Astrocyte (in vitro differentiated cells and primary cell): ENCODE measurements around the gene CSRNP3.

Source experiments
- EZH2 ChIP-seq: IDR thresholded peaks from 2 replicates; pipeline ENCODE4 v1.6.1; 2012; ENCODE audit warnings: mild to moderate bottlenecking, low read length, inconsistent platforms; ENCODE audit not compliant: insufficient read depth
- TF ChIP-seq, protein P1 (sequence below): IDR thresholded peaks from 2 replicates; pipeline ENCODE4 v1.5.1; 2011; ENCODE audit warnings: low read depth, mild to moderate bottlenecking, inconsistent platforms, low read length, moderate library complexity; ENCODE audit not compliant: insufficient read depth

DNA sequence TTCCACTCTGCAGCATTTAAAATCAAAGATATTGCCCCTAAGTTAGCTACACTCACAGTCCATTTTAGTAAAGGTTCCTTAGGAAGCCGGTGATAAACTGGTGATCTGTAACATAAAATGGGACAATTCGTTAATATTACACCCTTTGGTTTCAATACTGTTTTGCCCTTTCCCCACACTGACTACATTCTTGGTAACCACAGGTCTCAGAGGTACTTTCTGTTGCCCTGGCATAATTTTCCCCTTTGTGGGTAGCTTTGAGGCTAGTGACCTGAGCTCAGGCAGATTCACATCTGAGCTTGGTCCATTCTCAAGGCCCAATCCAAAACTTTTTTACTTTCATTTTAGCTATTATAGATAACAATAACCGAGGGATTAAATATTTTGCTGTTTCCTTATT, 32.9 kb upstream of the CSRNP3 start:
- TF ChIP-seq, protein P1, sequence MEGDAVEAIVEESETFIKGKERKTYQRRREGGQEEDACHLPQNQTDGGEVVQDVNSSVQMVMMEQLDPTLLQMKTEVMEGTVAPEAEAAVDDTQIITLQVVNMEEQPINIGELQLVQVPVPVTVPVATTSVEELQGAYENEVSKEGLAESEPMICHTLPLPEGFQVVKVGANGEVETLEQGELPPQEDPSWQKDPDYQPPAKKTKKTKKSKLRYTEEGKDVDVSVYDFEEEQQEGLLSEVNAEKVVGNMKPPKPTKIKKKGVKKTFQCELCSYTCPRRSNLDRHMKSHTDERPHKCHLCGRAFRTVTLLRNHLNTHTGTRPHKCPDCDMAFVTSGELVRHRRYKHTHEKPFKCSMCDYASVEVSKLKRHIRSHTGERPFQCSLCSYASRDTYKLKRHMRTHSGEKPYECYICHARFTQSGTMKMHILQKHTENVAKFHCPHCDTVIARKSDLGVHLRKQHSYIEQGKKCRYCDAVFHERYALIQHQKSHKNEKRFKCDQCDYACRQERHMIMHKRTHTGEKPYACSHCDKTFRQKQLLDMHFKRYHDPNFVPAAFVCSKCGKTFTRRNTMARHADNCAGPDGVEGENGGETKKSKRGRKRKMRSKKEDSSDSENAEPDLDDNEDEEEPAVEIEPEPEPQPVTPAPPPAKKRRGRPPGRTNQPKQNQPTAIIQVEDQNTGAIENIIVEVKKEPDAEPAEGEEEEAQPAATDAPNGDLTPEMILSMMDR = no peak
- TF ChIP-seq EZH2 = no peak
